ENCODE measurements around the gene HAND2.

HAND2 gene

GRCh38 chr4:173500841-173501591, 29.0 kb downstream of the HAND2 start:
- no peak for DNase-seq

- no peak for DNase-seq
These were observed 30.1 kb downstream of the HAND2 start for GRCh38 chr4:173499658-173500535.

GRCh38 chr4:173498771-173499170, 31.3 kb downstream of the HAND2 start:
- DNase-seq = no peak

- no peak for DNase-seq
These were observed 32.0 kb downstream of the HAND2 start for GRCh38 chr4:173498023-173498422.

- peak; percentile 56 for DNase-seq
These were observed 35.7 kb downstream of the HAND2 start for GRCh38 chr4:173494013-173494970.

- DNase-seq = no peak
These were observed 37.0 kb downstream of the HAND2 start for GRCh38 chr4:173493041-173493440.

- no peak for DNase-seq
These were observed 37.7 kb downstream of the HAND2 start for GRCh38 chr4:173492315-173492714.

GRCh38 chr4:173490817-173491528, 39.1 kb downstream of the HAND2 start:
- no peak for DNase-seq

GRCh38 chr4:173490256-173490655, 39.8 kb downstream of the HAND2 start:
- DNase-seq = no peak

GRCh38 chr4:173489514-173489913, 40.5 kb downstream of the HAND2 start:
- no peak for DNase-seq

GRCh38 chr4:173488656-173489055, 41.4 kb downstream of the HAND2 start:
- no peak for DNase-seq

- no peak for DNase-seq
These were observed 42.0 kb downstream of the HAND2 start for GRCh38 chr4:173488074-173488473.

GRCh38 chr4:173486714-173487392, 43.2 kb downstream of the HAND2 start:
- DNase-seq = no peak

- DNase-seq = no peak
These were observed 44.9 kb downstream of the HAND2 start for GRCh38 chr4:173485164-173485563.

- no peak for DNase-seq
These were observed 47.6 kb downstream of the HAND2 start for GRCh38 chr4:173482330-173482931.

- no peak for DNase-seq
These were observed 51.1 kb downstream of the HAND2 start for GRCh38 chr4:173478913-173479283.

- DNase-seq = no peak
These were observed 51.7 kb downstream of the HAND2 start for GRCh38 chr4:173478201-173478912.

- no peak for DNase-seq
These were observed 53.0 kb downstream of the HAND2 start for GRCh38 chr4:173477016-173477415.
